ENCODE results near the gene CST1.
"Not testable (repeated sequence)": the region's sequence is repeated elsewhere in the genome, so short reads cannot be mapped to it uniquely, and the experiment has no call there.

CST1 gene

GRCh38 chr20:23750786-23751185, at the start of gene CST1:
Gene CST1, minus strand, starts transcription at chr20:23750935. Its CDS starts 69 bp downstream, at chr20:23750866.
- DNase-seq (ENCODE audit: low read depth in 3 of 3, low spot score in 1 of 3) = not testable (repeated sequence)

- not testable (repeated sequence) for DNase-seq (ENCODE audit: low read depth in 3 of 3, low spot score in 1 of 3)
Observed at GRCh38 chr20:23799216-23799847, 48.6 kb upstream of the CST1 start.

GRCh38 chr20:23795526-23795925, 44.8 kb upstream of the CST1 start:
- DNase-seq (ENCODE audit: low read depth in 3 of 3, low spot score in 1 of 3) = no peak

GRCh38 chr20:23794841-23795240, 44.1 kb upstream of the CST1 start:
- DNase-seq (ENCODE audit: low read depth in 3 of 3, low spot score in 1 of 3) = no peak

GRCh38 chr20:23794065-23794464, 43.3 kb upstream of the CST1 start:
- no peak for DNase-seq (ENCODE audit: low read depth in 3 of 3, low spot score in 1 of 3)

GRCh38 chr20:23783447-23783846, 32.7 kb upstream of the CST1 start:
- DNase-seq (ENCODE audit: low read depth in 3 of 3, low spot score in 1 of 3) = no peak

- no peak for DNase-seq (ENCODE audit: low read depth in 3 of 3, low spot score in 1 of 3)
Observed at GRCh38 chr20:23782366-23782983, 31.7 kb upstream of the CST1 start.

- DNase-seq (ENCODE audit: low read depth in 3 of 3, low spot score in 1 of 3) = not testable (repeated sequence)
Observed at GRCh38 chr20:23778676-23779075, 27.9 kb upstream of the CST1 start.

- DNase-seq (ENCODE audit: low read depth in 3 of 3, low spot score in 1 of 3) = not testable (repeated sequence)
Observed at GRCh38 chr20:23777380-23777779, 26.6 kb upstream of the CST1 start.

- no peak for DNase-seq (ENCODE audit: low read depth in 3 of 3, low spot score in 1 of 3)
Observed at GRCh38 chr20:23776067-23776771, 25.5 kb upstream of the CST1 start.

GRCh38 chr20:23774081-23774480, 23.3 kb upstream of the CST1 start:
- no peak for DNase-seq (ENCODE audit: low read depth in 3 of 3, low spot score in 1 of 3)

- DNase-seq (ENCODE audit: low read depth in 3 of 3, low spot score in 1 of 3) = no peak
Observed at GRCh38 chr20:23773579-23773978, 22.8 kb upstream of the CST1 start.

- DNase-seq (ENCODE audit: low read depth in 3 of 3, low spot score in 1 of 3) = no peak
Observed at GRCh38 chr20:23773127-23773526, 22.4 kb upstream of the CST1 start.

GRCh38 chr20:23772074-23772473, 21.3 kb upstream of the CST1 start:
- DNase-seq (ENCODE audit: low read depth in 3 of 3, low spot score in 1 of 3) = no peak

- DNase-seq (ENCODE audit: low read depth in 3 of 3, low spot score in 1 of 3) = no peak
Observed at GRCh38 chr20:23770384-23770783, 19.6 kb upstream of the CST1 start.

GRCh38 chr20:23768520-23768919, 17.8 kb upstream of the CST1 start:
- not testable (repeated sequence) for DNase-seq (ENCODE audit: low read depth in 3 of 3, low spot score in 1 of 3)

GRCh38 chr20:23766531-23766930, 15.8 kb upstream of the CST1 start:
- no peak for DNase-seq (ENCODE audit: low read depth in 3 of 3, low spot score in 1 of 3)

- no peak for DNase-seq (ENCODE audit: low read depth in 3 of 3, low spot score in 1 of 3)
Observed at GRCh38 chr20:23765578-23765977, 14.8 kb upstream of the CST1 start.

- DNase-seq (ENCODE audit: low read depth in 3 of 3, low spot score in 1 of 3) = not testable (repeated sequence)
Observed at GRCh38 chr20:23764630-23765029, 13.9 kb upstream of the CST1 start.

- no peak for DNase-seq (ENCODE audit: low read depth in 3 of 3, low spot score in 1 of 3)
Observed at GRCh38 chr20:23763345-23763744, 12.6 kb upstream of the CST1 start.

- DNase-seq (ENCODE audit: low read depth in 3 of 3, low spot score in 1 of 3) = no peak
Observed at GRCh38 chr20:23759306-23759940, 8.7 kb upstream of the CST1 start.

- not testable (repeated sequence) for DNase-seq (ENCODE audit: low read depth in 3 of 3, low spot score in 1 of 3)
Observed at GRCh38 chr20:23756792-23757191, 6.1 kb upstream of the CST1 start.

Data from stimulated activated CD4-positive, alpha-beta T cell treated with anti-CD3 and anti-CD28 coated beads, TNF-alpha, amount 100 ng/mL, for 1 hour (primary cell).